ENCODE measurements around the gene TBXA2R.

The TBXA2R gene

DNA sequence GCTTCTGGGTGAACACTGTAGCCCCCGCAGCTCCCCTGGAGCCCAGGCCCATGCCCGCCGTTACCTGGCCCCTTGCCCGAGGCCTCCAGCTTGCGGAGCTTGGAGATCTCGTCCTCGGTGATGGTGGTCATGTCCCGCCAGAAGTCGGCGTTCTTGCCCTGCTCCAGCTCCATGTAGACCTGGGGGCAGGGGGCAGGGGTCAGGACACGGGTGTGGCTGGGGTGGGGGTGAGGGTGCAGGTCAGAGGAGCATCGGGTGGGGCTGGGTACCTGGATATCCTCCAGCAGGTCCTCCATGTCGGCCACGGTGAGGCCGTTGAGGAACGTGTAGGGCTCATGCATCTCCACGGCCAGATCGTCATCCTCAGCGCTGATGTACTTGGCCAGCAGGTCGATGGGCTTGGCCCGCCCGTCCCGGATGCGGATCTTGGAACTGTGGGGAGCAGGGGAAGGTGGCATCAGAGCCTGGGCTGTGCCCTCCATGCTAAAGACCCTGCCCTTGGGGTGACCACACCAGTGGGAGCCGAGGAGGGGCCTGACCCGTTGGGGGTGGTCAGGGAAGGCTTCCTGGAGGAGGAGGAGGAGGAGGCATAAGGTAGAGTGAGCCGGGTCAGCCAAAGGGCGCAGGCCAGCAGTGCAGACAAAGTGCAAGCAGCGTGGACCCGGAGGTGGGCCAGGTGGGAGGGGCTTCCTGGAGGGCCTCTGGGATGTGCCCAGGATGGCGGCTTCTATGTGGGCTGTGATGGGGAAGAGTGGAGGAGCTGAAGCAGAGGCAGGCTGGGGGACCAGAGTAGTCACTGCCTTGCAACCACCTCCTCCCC lies 12.3 kb upstream of the TBXA2R start:
- no peak for DNase-seq

- peak; percentile 37 for DNase-seq
These were observed 11.6 kb upstream of the TBXA2R start for GRCh38 chr19:3618144-3618810.

DNA sequence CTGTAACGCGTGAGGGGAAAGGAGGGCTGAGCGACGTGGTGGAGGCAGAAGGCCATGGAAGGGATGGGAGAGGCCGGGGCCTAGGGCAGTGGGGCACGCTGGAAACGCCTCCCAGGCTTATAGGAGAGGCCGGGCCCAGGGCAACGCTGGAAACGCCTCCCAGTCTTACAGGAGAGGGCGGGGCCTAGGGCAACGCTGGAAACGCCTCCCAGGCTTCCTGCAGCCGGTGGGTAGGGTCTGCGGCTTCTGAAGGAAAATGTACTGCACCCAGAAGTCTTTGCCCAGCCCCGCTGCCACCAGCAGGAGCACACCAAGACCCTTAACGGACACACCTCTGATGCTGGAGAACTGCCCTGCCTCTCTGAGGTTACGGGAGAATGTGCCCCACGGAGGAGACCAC lies 10.8 kb upstream of the TBXA2R start:
- DNase-seq, result no peak

- DNase-seq, result no peak
These were observed 9.0 kb upstream of the TBXA2R start for GRCh38 chr19:3615524-3616135.

DNA sequence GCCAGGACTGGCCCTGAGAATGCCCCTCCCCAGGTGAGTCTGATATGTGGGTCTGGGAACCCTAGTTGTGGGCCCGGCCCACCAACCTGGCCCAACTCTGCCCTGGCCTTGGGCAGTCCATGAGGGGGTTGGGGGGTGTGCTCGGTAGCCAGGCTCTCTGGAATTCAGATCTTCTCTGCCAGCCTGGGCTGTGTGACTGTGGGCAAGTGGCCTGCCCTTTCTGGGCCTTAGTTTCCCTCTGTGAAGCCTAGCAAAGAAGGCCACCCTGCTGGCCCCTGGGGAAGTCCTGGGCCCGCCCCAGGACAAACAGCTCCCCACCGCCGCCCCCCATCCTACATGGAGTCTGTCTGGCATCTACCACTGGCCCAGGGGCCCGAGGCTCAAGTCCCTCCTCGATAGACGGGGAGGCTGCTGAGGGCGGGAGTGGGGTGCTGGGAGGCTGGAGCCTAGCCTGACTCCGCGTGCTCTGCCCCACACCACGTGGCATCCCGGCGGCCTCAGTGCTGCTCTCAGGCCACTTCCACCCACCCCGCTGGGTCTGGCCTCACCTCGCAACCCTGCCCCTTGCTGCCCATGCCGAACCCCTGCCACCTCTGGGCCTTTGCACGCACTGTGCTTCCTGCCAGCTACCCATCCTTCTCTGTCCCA lies 8.3 kb upstream of the TBXA2R start:
- DNase-seq, result no peak

DNA sequence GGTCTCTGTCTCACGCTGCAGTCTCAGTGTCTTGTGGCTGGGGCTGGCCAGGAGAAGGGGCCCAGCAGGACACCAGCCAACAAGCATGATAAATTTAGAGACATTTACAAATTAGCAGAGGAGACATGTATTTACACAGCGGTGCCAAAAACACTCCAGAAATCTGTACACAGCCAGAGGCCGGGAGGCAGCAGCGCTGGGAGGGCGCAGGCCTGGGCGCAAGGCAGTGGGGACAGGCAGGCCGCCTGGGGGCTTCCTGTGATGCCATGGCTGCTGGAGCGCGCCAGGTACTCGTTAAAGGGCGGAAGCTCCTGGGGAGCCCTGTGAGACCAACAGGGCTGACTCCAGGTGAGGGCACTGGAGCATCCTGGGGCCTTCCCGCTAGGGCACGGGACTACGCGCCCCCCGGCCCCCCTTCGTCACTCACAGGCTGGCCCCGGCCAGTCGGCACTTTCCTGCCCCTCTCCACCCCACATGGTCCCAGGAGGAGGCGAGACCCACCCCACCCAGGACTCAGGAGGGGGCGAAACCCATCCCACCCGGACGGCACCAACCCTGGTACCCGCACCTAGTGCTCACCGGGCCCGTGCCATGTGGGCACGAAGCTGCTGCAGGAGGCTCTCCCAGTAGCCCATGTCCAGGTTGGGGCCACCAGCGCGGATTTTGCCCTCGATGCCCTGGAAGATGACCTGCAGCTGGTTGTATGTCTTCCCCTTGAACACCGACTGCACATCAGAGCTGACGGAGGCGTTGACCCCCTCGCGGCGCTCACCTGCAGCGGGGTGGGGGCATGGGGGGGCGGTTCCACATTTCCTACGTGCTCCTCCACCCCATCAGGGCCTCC lies 7.4 kb upstream of the TBXA2R start:
- no peak for DNase-seq

GRCh38 chr19:3612901-3613741 lies 6.4 kb upstream of the TBXA2R start:
- DNase-seq, result no peak

GRCh38 chr19:3612330-3612729 lies 5.7 kb upstream of the TBXA2R start:
- no peak for DNase-seq

- no peak for DNase-seq
These were observed 5.2 kb upstream of the TBXA2R start for GRCh38 chr19:3611841-3612240.

- DNase-seq, result no peak
These were observed 4.4 kb upstream of the TBXA2R start for GRCh38 chr19:3610745-3611717.

DNA sequence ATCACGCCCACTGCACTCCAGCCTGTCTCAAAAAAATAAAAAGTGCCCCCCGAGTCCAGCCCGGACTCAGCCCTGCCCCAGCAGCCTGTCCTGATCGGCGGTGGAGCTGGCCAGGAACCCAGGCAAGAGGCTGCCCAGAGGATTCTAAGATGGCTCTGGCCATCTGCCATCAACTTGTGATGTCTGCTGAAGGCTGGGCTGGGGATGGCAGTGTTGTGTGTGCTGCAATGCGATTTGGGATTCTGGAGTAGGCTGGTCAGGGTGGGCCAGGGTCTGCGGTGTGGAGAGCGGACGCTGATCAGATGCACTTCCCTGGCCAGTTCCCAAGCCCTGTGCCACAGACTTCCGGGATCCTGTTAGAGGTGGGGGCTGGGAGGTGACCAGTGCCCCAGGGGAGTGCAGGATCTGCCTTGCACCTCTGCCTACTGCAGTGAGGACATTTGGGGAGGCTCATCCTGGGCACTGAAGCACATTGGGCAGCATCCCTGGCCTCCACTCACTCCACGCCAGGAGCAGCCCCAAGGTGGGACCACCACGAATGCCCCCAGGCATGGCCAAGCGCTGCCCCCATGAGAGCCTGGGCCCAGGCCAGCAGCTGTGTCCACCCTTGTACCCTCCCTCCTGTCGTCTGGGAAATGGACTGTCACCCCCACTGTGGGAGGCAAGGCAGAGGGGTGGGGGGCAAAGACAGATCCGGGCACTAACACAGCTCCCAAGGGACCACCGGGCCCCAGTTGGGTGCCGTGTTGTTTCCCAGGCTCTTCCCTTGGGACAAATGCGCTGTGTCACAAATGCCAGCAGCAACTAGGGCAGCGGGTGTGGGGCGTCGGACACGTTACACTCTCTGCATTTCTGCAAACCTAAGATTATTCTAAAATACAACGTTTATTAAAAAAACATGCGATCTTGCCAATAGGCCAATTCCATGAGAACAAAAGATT lies 3.4 kb upstream of the TBXA2R start:
- DNase-seq, result no peak

DNA sequence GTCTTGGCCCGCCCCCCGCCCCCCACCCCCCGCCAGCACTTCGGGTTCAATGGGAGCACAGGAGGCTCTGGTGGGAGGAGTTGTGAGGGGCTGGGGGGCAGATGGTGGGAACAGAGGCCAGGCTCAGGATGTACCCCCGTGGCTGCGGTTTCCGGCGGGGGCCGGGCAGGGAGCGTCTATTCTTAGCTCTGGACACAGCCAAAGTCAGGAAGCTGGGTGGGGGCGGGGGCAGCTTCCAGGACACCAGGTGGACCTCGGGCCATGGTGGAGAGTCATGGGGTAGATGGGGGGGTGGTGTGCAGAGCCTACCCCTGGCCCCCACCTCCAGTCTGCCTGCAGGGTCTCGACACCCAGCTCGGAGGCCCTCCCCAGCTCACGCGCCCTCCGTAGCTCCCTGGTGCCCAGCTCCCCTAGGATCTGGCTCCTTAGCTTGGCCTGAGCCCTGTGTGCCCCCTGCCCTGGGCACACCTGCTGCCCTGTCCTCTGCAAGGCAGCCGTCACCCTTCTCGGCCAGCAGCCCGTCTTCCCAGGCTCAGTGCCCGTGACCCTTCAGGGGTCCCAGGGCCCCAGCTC lies 2.2 kb upstream of the TBXA2R start:
- no peak for DNase-seq

DNA sequence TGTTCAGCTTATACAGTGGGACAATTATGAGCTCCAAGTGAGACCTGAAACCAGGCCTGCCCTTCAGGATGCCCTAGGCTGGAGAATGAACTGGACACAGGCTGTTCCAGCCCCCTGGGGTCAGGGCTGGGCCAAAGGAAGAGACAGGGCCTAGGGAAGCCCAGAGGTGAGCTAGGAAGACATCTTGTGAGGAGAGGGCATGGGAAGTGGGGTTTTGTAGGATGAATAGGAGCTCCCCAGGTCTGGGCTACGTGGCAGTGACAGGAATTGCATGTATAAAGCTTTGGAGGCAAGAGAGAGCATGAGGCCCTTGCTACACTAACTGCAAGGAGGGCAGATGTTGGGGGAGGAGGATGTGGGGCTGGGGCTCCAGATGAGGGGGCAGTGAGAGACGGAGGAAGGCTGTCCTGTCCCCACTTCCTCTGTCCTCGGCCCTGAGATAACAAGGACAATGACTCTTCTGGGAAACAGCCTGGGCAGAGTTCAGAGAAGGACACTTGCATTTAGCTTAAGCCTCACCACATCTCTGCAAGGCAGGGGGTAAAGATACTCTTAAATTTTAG lies 1.5 kb upstream of the TBXA2R start:
- DNase-seq, result no peak

- DNase-seq, result no peak
These were observed 816 bp upstream of the TBXA2R start for GRCh38 chr19:3607303-3608078.

- no peak for DNase-seq
These were observed 443 bp downstream of the TBXA2R start for GRCh38 chr19:3606174-3606689.

DNA sequence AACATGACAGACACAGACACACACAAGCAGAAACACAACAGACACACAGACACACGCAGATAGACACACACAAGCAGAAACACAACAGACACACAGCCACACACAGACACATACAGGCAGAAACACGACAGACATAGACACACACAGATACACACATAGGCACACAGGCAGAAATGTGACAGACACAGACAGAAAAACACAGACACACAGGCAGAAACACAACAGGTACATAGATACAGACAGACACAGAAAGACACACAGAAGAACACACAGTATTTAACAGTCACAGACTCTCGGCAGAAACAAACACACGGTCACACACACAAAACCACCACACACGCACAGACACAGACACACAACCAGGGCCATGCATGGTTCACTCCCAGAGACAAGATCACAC lies 905 bp downstream of the TBXA2R start:
- no peak for DNase-seq

DNA sequence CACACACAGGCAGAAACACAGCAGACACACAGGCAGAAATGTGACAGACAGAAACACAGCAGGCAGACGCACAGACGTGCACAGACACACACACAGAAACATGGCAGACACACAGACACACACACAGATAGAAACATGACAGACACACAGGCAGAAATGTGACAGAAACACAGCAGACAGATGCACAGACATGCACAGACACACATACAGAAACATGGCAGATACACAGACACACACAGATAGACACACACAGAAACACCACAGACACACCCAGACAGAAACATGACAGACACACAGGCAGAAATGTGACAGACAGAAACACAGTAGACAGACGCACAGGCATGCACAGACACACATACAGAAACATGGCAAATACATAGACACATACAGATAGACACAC lies 1.3 kb downstream of the TBXA2R start:
- no peak for DNase-seq

DNA sequence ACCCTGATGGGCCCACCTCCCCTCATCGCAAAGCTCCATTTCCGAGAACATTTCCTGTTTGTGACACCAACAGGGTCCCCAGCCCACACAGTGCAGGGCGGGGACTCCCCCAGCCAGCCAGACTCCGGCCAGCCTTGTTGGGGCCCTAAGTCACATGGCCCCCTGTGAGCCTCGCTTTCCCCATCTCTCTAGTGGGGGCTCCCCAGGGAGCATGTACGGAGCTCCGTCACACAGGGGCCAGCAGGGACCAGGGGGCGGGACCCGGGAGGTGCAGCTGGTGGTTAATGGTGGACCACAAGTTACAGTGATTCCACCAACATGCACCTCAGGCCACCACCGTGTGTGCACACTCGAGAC lies 1.7 kb downstream of the TBXA2R start:
- DNase-seq, result no peak

Measured in stimulated activated CD4-positive, alpha-beta T cell treated with anti-CD3 and anti-CD28 coated beads, Interleukin-1b, Interleukin-23, amount 100 ng/mL, for 48 hours (primary cell).